NCI-H2227 (cell line): ENCODE results near the gene STK32A.

Source experiments
- DNase-seq: peaks from one replicate; lab custom pipeline; 2025; ENCODE audit not compliant: unreplicated experiment; lab: John Stamatoyannopoulos, UW

Gene STK32A

GRCh38 chr5:147413266-147413665 lies 178.4 kb downstream of the STK32A start:
- no peak for DNase-seq

GRCh38 chr5:147415651-147416050 lies 180.8 kb downstream of the STK32A start:
- DNase-seq: no peak

- DNase-seq: no peak
Measured at GRCh38 chr5:147417135-147417813, 182.4 kb downstream of the STK32A start.

- no peak for DNase-seq
Measured at GRCh38 chr5:147418613-147419012, 183.8 kb downstream of the STK32A start.

- no peak for DNase-seq
Measured at GRCh38 chr5:147426640-147427327, 192.0 kb downstream of the STK32A start.

GRCh38 chr5:147427521-147428401 lies 192.9 kb downstream of the STK32A start:
- DNase-seq: no peak

GRCh38 chr5:147430628-147431027 lies 195.8 kb downstream of the STK32A start:
- no peak for DNase-seq

GRCh38 chr5:147431586-147431985 lies 196.8 kb downstream of the STK32A start:
- DNase-seq: no peak

- DNase-seq: no peak
Measured at GRCh38 chr5:147432323-147432722, 197.5 kb downstream of the STK32A start.

GRCh38 chr5:147434049-147434448 lies 199.2 kb downstream of the STK32A start:
- no peak for DNase-seq

GRCh38 chr5:147436596-147436995 lies 201.8 kb downstream of the STK32A start:
- DNase-seq: no peak

- DNase-seq: no peak
Measured at GRCh38 chr5:147437161-147437596, 202.4 kb downstream of the STK32A start.
